Posterior vena cava (tissue), 2 donors: ENCODE measurements around the gene ARHGAP23. TPM values are rescaled to one million over a fixed set of nuclear protein-coding genes. Genes with fewer than 3 reads are reported as not detected.
"Not testable (repeated sequence)": the region's sequence is repeated elsewhere in the genome, so short reads cannot be mapped to it uniquely, and the experiment has no call there.

Experiments
- DNase-seq: peaks from one replicate; pipeline ENCODE4 v3.0.0-alpha.2; 2020; ENCODE audit warnings: low spot score
- intact Hi-C, 2 donors: fragments of 100-400 bp; cut with DNase I; formaldehyde crosslinking; loops; one replicate each; pipeline versions ENCODE4 v1.14.1 to v1.14.2; 2022 to 2023
- total RNA-seq, 2 donors: library from RNA; stranded (reverse); fragmentation: NEBNext Ultra II Directional; extraction: Animal tissue kit (Norgen Biotek cat#: 25700); gene quantifications; one replicate each; pipeline ENCODE4 v1.2.1, GENCODE V29; 2021
- donor health status: DM: yes; HTN: yes; CAD: no.
- donor health status: DM: yes; HTN: yes; CAD: no.

The ARHGAP23 gene
- total RNA-seq, 2 donors from 2014 or later, result 72.9 to 90.4 TPM

- intact Hi-C loops, result no loop called here
- DNase-seq, result no peak
These were observed 28.0 kb downstream of the ARHGAP23 start for GRCh38 chr17:38456031-38456815.

- intact Hi-C loops, result no loop called here
- DNase-seq, result no peak
These were observed 29.5 kb downstream of the ARHGAP23 start for GRCh38 chr17:38457577-38458371.

DNA sequence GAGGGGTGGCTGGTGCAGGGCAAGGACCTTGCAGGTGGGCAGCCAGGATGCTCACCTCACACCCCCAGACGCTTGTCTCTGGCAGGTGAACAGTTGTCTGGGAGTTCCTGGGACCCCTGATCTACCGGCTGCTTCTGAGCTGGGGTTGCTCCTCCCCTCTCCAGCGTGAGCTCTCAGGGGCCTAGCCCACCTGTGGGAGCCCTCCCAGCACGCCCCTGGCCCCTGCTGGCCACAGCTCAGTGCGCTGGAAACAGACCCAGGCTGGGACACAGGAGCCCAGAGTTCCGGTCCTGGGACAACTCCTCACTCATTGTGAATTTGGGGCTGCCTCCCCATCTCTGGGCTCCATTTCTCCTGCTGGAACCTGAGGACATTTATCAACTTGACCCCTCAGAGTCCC, 30.3 kb downstream of the ARHGAP23 start:
- DNase-seq, result no peak
- intact Hi-C loops, result no loop called here

- DNase-seq, result no peak
- intact Hi-C loops, result no loop called here
These were observed 31.3 kb downstream of the ARHGAP23 start for GRCh38 chr17:38459567-38459966.

DNA sequence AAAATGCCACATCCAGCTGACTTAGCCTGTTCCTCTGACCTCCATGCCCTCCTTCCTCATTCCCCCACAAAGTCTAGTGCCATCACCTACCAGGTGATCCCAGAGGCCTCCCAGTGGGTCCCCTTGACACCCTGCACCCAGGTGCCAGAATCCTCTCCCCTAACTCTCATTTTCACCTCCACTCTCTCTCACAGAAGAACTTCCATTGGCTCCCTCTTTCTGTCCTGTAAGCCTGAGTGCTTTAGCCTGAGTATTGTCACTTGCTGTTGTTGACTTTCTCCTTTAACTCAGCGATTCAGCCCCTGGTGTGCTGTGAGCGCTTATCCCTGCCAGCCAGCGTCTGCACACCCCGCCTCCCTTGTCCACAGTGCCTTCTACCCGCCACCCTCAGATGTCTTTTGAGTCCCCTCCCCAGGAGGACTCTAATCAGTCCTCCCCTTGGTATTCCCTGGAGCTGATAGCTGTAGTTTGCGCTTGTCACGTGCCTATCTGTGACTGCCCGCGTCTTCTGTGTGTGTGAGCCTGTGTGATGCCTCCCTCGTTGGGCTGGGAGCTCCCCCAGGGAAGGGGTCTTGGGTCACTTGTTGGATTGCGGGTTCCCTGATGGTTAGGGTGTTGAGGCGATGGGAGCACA, 31.9 kb downstream of the ARHGAP23 start:
- intact Hi-C loops, result no loop called here
- DNase-seq, result no peak

- intact Hi-C loops, result no loop called here
- no peak for DNase-seq
These were observed 32.7 kb downstream of the ARHGAP23 start for GRCh38 chr17:38460716-38461630.

DNA sequence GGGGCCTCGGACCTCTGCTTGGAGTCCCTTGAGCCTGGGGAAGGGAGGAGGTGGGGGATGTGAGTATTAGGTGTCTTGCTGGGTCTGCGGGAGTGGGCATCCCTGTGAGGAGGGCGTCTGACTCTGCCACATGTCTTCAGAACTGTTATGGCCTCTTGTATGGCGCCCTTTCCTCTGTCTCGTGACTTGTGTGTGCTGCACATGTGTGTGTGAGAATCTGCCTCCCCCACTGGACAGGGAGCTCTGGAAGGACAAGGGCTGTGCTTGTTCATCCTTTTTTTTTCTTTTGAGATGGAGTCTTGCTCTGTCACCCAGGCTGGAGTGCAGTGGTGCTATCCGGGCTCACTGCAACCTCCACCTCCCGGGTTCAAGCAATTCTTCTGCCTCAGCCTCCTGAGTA, 33.4 kb downstream of the ARHGAP23 start:
- intact Hi-C loops, result no loop called here
- DNase-seq, result no peak

GRCh38 chr17:38463451-38463858, 35.2 kb downstream of the ARHGAP23 start:
- intact Hi-C loops, result no loop called here
- DNase-seq, result no peak

DNA sequence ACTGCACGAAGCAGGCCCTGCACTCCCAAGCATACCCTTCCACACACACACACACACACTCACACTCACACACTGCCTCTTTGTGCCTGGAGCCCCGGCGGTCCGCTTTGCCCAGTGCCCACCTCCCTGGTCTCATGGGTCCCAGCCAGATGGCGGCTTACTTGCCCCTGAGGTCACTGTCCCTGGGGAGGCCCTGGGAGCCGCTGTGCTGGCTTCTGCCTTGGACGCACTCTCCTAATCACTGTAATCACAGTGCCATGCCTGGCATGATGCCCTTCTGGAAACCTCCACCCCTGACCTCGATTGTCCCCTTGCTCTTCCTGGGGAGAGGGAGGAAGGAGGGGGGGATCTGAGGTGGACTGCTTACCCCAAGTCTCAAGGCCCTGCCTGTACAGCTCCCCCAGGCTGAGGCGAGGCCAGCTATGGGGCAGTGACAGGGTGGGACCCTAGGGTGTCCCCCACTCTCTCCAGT, 36.0 kb downstream of the ARHGAP23 start:
- intact Hi-C loops, result no loop called here
- no peak for DNase-seq

GRCh38 chr17:38464723-38465390, 36.6 kb downstream of the ARHGAP23 start:
- intact Hi-C loops, result no loop called here
- peak; percentile 96 for DNase-seq

DNA sequence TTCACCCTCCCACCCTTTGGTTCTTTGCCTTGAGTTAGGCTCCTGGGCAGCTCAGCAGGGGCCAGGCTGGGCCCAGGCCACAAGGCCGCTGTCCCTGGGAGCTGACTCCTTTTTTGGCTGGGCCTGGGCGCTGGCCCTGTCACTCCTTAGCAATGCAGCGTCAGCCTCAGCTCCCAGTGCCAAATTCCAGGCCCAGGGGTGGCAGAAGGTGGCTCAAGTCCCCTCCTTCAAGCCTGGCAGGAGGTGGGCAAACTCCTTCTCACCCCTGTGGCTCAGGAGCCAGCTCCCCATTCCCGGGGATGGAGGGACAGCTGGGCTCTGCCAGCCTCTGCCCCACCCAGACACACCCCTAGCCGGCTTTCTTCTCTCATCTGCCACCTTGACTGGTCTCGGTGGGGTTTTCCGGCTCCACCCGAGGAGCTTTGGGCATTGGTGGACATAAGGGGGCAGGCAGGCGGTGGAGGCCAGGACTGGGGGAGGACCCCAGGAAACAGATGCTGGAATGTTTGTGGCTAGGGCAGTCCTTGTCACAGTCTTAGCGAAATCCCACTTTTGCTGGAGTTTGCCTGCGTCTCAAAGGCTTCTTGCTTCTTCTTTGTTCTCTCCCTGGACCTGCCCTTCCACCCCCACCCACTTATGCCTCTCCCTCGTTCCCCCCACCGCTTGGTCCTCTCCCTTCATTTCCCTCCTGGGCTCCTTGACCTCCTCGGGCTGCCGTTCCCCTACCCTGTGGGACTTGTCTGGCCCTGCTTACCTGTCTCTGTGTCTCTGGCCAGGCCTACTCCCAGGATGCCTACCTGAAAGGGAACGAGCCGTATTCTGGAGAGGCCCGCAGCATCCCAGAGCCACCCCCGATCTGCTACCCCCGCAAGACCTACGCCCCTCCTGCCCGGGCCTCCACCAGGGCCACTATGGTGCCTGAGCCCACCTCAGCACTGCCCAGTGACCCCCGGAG, 37.4 kb downstream of the ARHGAP23 start:
- DNase-seq, result peak; percentile 94
- intact Hi-C loops, result no loop called here

DNA sequence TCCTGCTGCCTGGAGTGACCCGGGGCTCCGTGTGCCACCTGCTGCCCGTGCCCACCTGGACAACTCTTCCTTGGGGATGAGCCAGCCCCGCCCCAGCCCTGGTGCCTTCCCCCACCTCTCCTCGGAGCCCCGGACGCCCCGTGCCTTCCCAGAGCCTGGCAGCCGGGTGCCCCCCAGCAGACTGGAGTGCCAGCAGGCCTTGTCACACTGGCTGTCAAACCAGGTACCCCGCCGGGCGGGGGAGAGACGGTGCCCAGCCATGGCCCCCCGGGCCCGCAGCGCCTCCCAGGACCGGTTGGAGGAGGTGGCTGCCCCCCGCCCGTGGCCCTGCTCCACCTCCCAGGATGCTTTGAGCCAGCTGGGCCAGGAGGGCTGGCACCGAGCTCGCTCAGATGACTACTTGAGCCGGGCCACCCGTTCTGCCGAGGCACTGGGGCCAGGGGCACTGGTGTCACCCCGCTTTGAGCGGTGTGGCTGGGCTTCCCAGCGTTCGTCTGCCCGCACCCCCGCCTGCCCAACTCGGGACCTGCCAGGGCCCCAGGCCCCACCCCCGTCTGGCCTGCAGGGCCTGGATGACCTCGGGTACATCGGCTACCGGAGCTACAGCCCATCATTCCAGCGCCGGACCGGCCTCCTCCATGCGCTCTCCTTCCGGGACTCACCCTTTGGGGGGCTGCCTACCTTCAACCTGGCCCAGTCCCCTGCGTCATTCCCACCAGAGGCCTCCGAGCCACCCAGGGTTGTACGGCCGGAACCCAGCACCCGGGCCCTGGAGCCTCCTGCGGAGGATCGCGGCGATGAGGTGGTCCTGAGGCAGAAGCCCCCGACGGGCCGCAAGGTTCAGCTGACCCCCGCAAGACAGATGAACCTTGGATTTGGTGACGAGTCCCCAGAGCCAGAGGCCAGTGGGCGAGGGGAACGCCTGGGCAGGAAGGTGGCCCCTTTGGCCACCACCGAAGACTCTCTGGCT, 38.4 kb downstream of the ARHGAP23 start:
- intact Hi-C loops, result no loop called here

DNA sequence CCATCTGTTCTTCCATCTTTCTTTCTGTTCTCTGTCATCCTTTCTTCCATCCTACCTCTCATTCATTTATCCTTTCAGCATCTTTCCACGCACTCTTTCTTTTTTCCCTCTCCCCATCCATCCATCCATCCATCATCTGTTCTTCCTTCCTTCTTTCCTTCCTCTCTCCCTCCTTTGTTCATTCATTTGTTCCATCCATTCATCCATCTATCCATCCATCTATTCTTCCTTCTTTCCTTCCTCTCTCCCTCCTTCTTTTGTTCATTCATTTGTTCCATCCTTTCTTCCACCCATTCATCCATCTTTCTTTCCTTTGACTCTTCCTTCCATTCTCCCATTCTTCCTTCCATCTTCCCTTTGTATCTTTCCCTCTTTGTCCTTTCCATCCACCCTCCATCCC, 39.2 kb downstream of the ARHGAP23 start:
- no peak for DNase-seq
- intact Hi-C loops, result no loop called here

More for the DNA sequence above, 38.4 kb downstream of the ARHGAP23 start:
- no peak for DNase-seq

- intact Hi-C loops, result no loop called here
- DNase-seq, result no peak
These were observed 41.6 kb downstream of the ARHGAP23 start for GRCh38 chr17:38469875-38470274.

- intact Hi-C loops, DNase-seq: not testable (repeated sequence)
These were observed 43.0 kb downstream of the ARHGAP23 start for GRCh38 chr17:38471253-38471652.

- intact Hi-C loops, DNase-seq: not testable (repeated sequence)
These were observed 46.4 kb downstream of the ARHGAP23 start for GRCh38 chr17:38474666-38475065.
